ENCODE results near the gene SRMS.

GRCh38 chr20:63536241-63536977, 11.1 kb downstream of the SRMS start:
- TF ChIP-seq CTCF (IDR thresholded peaks at IDR 0.05) = no peak
- TF ChIP-seq POLR2A (IDR thresholded peaks at IDR 0.05) = no peak
